Globus pallidus (tissue), 1 donor: ENCODE measurements around the gene KISS1R.
"Not testable (repeated sequence)": the region's sequence is repeated elsewhere in the genome, so short reads cannot be mapped to it uniquely, and the experiment has no call there.

Source experiments
- DNase-seq: peaks from one replicate; pipeline ENCODE4 v3.0.0-alpha.2; 2015; ENCODE audit warnings: low spot score

The KISS1R gene

GRCh38 chr19:882871-883497 lies 34.1 kb upstream of the KISS1R start:
- no peak for DNase-seq

- no peak for DNase-seq
Measured at GRCh38 chr19:883661-884211, 33.4 kb upstream of the KISS1R start.

GRCh38 chr19:884420-885211 lies 32.5 kb upstream of the KISS1R start:
- no peak for DNase-seq

GRCh38 chr19:885536-886224 lies 31.5 kb upstream of the KISS1R start:
- DNase-seq, result no peak

- DNase-seq, result no peak
Measured at GRCh38 chr19:887072-887471, 30.1 kb upstream of the KISS1R start.

GRCh38 chr19:887599-887998 lies 29.5 kb upstream of the KISS1R start:
- no peak for DNase-seq

GRCh38 chr19:888581-889385 lies 28.4 kb upstream of the KISS1R start:
- no peak for DNase-seq

- DNase-seq, result no peak
Measured at GRCh38 chr19:889662-890295, 27.4 kb upstream of the KISS1R start.

- no peak for DNase-seq
Measured at GRCh38 chr19:890831-891230, 26.3 kb upstream of the KISS1R start.

- not testable (repeated sequence) for DNase-seq
Measured at GRCh38 chr19:891421-892200, 25.5 kb upstream of the KISS1R start.

- no peak for DNase-seq
Measured at GRCh38 chr19:892243-892893, 24.8 kb upstream of the KISS1R start.

- DNase-seq, result peak; percentile 95
Measured at GRCh38 chr19:892894-893689, 24.0 kb upstream of the KISS1R start, which contains the start of the genes MED16 and RNU6-9. Gene MED16 (minus strand): TSS chr19:893187. CDS start chr19:891131, 2,056 bp downstream. Gene RNU6-9 (plus strand): TSS chr19:893484.

- DNase-seq, result no peak
Measured at GRCh38 chr19:896434-896833, 20.7 kb upstream of the KISS1R start.

GRCh38 chr19:896999-897398 lies 20.1 kb upstream of the KISS1R start:
- DNase-seq, result no peak

- no peak for DNase-seq
Measured at GRCh38 chr19:897442-898039, 19.6 kb upstream of the KISS1R start.

- no peak for DNase-seq
Measured at GRCh38 chr19:898663-899062, 18.5 kb upstream of the KISS1R start.

- DNase-seq, result no peak
Measured at GRCh38 chr19:899336-900042, 17.6 kb upstream of the KISS1R start.

GRCh38 chr19:900043-900301 lies 17.2 kb upstream of the KISS1R start:
- no peak for DNase-seq
